PC-3 (cell line): ENCODE data around the gene PTPRD. TPM values are rescaled to one million over a fixed set of nuclear protein-coding genes. Genes with fewer than 3 reads are reported as not detected.

Experiments used
- ATAC-seq: fragments of 200-7000 bp; cut with Tn5 transposase; 2 replicates; pipeline ENCODE4 v1.9.1; 2020; ENCODE audit warnings: mild to moderate bottlenecking, moderate library complexity
- BruUV-seq: library from RNA; stranded (reverse); fragments of 400-500 nt; replicated peaks from 2 replicates; lab custom pipeline; 2021; lab: Mats Ljungman, UMichigan
- CTCF ChIA-PET: fragments of 300-600 bp; sonication (Branson Sonifier 250); formaldehyde crosslinking; loops from one replicate; lab custom pipeline; 2022; ENCODE audit warnings: antibody characterized with exemption; lab: Charles Lee
- POLR2A ChIA-PET: fragments of 300-600 bp; sonication (Branson Sonifier 250); formaldehyde crosslinking; loops from one replicate; lab custom pipeline; 2022; ENCODE audit warnings: antibody characterized with exemption; ENCODE audit not compliant: unreplicated experiment; lab: Charles Lee
- DNase-seq: peaks from one replicate; pipeline ENCODE4 v3.0.0-alpha.2; 2015
- H2AFZ ChIP-seq: fragments of 300-600 bp; sonication (generic); 2 replicates; pipeline ENCODE4 v1.6.0; 2016; ENCODE audit warnings: antibody characterized with exemption, low read length
- H3F3A ChIP-seq: fragments of 300-600 bp; sonication (generic); one replicate; pipeline ENCODE4 v1.6.0; 2017; ENCODE audit warnings: antibody characterized with exemption, low read length, control low read depth, mild to moderate bottlenecking; ENCODE audit not compliant: unreplicated experiment
- H3K27ac ChIP-seq: fragments of 300-600 bp; sonication (generic); 2 replicates; pipeline ENCODE4 v1.5.1; 2016; ENCODE audit warnings: mild to moderate bottlenecking, low read length
- H3K27me3 ChIP-seq: fragments of 300-600 bp; sonication (generic); 2 replicates; pipeline ENCODE4 v1.6.1; 2016; ENCODE audit warnings: low read length, mixed read lengths
- H3K36me3 ChIP-seq: fragments of 300-600 bp; sonication (generic); 2 replicates; pipeline ENCODE4 v1.6.1; 2016; ENCODE audit warnings: low read depth, mixed run types, low read length, mixed read lengths
- H3K4me1 ChIP-seq: fragments of 300-600 bp; sonication (generic); 2 replicates; pipeline ENCODE4 v1.5.1; 2016; ENCODE audit warnings: low read length; ENCODE audit not compliant: insufficient read depth
- H3K4me2 ChIP-seq: fragments of 300-600 bp; sonication (generic); 2 replicates; pipeline ENCODE4 v1.6.0; 2016; ENCODE audit warnings: low read length
- H3K4me3 ChIP-seq: fragments of 300-600 bp; sonication (generic); 2 replicates; pipeline ENCODE4 v1.5.1; 2016; ENCODE audit warnings: mild to moderate bottlenecking, low read length, mixed read lengths
- H3K79me2 ChIP-seq: fragments of 300-600 bp; sonication (generic); 2 replicates; pipeline ENCODE4 v1.6.1; 2017; ENCODE audit warnings: low read length, mixed read lengths
- H3K9ac ChIP-seq: fragments of 300-600 bp; sonication (generic); 2 replicates; pipeline ENCODE4 v1.6.0; 2016; ENCODE audit warnings: mild to moderate bottlenecking, low read length
- H3K9me2 ChIP-seq: fragments of 300-600 bp; sonication (generic); replicated peaks from 2 replicates; pipeline ENCODE4 v1.6.1; 2016; ENCODE audit warnings: mixed run types, low read length, mixed read lengths
- H3K9me3 ChIP-seq: fragments of 300-600 bp; sonication (generic); 2 replicates; pipeline ENCODE4 v1.6.1; 2016; ENCODE audit warnings: low read length, mixed read lengths
- H4K20me1 ChIP-seq: fragments of 300-600 bp; sonication (generic); 2 replicates; pipeline ENCODE4 v1.6.1; 2016; ENCODE audit warnings: low read length, mixed read lengths
- CTCF ChIP-seq: fragments of 300-600 bp; sonication (generic); conservative IDR thresholded peaks from 2 replicates; pipeline ENCODE4 v1.5.1; 2017; ENCODE audit warnings: antibody characterized with exemption, low read depth, mild to moderate bottlenecking, low read length
- EZH2 ChIP-seq: fragments of 300-600 bp; sonication (generic); IDR thresholded peaks from one replicate; pipeline ENCODE4 v1.6.1; 2017; ENCODE audit warnings: antibody characterized with exemption, mild to moderate bottlenecking, low read length; ENCODE audit not compliant: unreplicated experiment
- EZH2phosphoT487 ChIP-seq: fragments of 300-600 bp; sonication (generic); IDR thresholded peaks from 2 replicates; pipeline ENCODE4 v1.6.1; 2018; ENCODE audit warnings: mild to moderate bottlenecking, antibody characterized with exemption, low read length, borderline replicate concordance
- intact Hi-C: fragments of 100-400 bp; cut with micrococcal nuclease; formaldehyde crosslinking; loops from 2 replicates; pipeline ENCODE4 v1.9.0; 2023
- total RNA-seq: library from RNA; depleted of rRNA; stranded (reverse); fragments of >200 nt; gene quantifications from 2 replicates; pipeline ENCODE4 v1.2.3, GENCODE V29; 2014

The PTPRD gene
- total RNA-seq, 1 experiment from 2014 or later = not detected

GRCh38 chr9:10055886-10056395 lies 556.9 kb downstream of the PTPRD start:
- Histone ChIP-seq H3K27me3 (no peaks in the 10 kb centered on the region), H3K27ac (no peak overlapping the region), H4K20me1 (no peaks in the 10 kb centered on the region), H3K9me3 (no peaks in the 10 kb centered on the region), H3K9me2 (no peaks in the 10 kb centered on the region), H2AFZ (no peak overlapping the region), H3K36me3 (no peaks in the 10 kb centered on the region), H3K4me1 (no peaks in the 10 kb centered on the region), H3K4me2 (no peak overlapping the region), H3F3A (no peaks in the 10 kb centered on the region), H3K9ac (no peak overlapping the region), H3K79me2 (no peaks in the 10 kb centered on the region), H3K4me3 (no peak overlapping the region)
- no TSS peak for BruUV-seq
- no peak for ATAC-seq
- TF ChIP-seq EZH2 (no peak), EZH2phosphoT487 (no peak), CTCF (no peak)
- ChIA-PET POLR2A (no interaction called here), CTCF (no interaction called here)
- DNase-seq = no peak
- intact Hi-C loops = no loop called here

DNA sequence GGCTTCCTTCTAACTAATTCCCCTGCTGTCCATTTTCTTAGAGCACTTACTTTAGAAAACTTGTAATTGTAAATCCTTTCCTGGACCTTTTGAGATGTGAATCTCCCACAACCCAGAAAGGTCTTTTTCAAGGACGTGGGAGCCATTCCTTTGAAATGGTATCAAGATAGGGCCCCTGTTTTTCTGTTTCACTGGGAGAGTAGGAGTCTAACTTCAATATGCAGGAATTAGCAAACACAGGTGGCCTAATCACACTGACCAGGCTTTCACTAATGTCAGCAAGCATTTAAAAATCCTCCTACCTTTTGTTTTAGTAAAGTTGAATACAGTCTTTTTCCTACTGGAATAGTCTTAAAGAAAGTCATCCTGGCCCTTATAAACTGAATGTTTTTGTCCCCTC lies 558.3 kb downstream of the PTPRD start:
- Histone ChIP-seq H3K4me1 (no peaks in the 10 kb centered on the region), H2AFZ (no peak overlapping the region), H3K36me3 (no peaks in the 10 kb centered on the region), H3K9me3 (no peaks in the 10 kb centered on the region), H3K4me3 (no peak overlapping the region), H3K4me2 (no peak overlapping the region), H3K27me3 (no peaks in the 10 kb centered on the region), H3K79me2 (no peaks in the 10 kb centered on the region), H3K9ac (no peak overlapping the region), H3K27ac (no peak overlapping the region), H3F3A (no peaks in the 10 kb centered on the region), H4K20me1 (no peaks in the 10 kb centered on the region), H3K9me2 (no peaks in the 10 kb centered on the region)
- ChIA-PET POLR2A (no interaction called here), CTCF (no interaction called here)
- no TSS peak for BruUV-seq
- ATAC-seq = no peak
- no peak for DNase-seq
- TF ChIP-seq CTCF (no peak), EZH2phosphoT487 (no peak), EZH2 (no peak)
- intact Hi-C loops = no loop called here

GRCh38 chr9:10052916-10053315 lies 559.9 kb downstream of the PTPRD start:
- no peak overlapping the region for H3K4me3 ChIP-seq
- no peaks in the 10 kb centered on the region for H3K36me3 ChIP-seq
- H3K4me1 ChIP-seq = no peaks in the 10 kb centered on the region
- no peaks in the 10 kb centered on the region for H4K20me1 ChIP-seq
- H3K9me2 ChIP-seq = no peaks in the 10 kb centered on the region
- POLR2A ChIA-PET = no interaction called here
- H3K27ac ChIP-seq = no peak overlapping the region
- no peaks in the 10 kb centered on the region for H3K27me3 ChIP-seq
- no peaks in the 10 kb centered on the region for H3K79me2 ChIP-seq
- H3K9me3 ChIP-seq = no peaks in the 10 kb centered on the region
- no peak overlapping the region for H3K4me2 ChIP-seq
- ATAC-seq (no peak), DNase-seq (no peak)
- no peaks in the 10 kb centered on the region for H3F3A ChIP-seq
- intact Hi-C loops = no loop called here
- no peak for TF ChIP-seq EZH2phosphoT487
- TF ChIP-seq EZH2 = no peak
- TF ChIP-seq CTCF = no peak
- no peak overlapping the region for H3K9ac ChIP-seq
- no peak overlapping the region for H2AFZ ChIP-seq
- CTCF ChIA-PET = no interaction called here
- BruUV-seq = no TSS peak
